IgD-negative memory B cell (primary cell): ENCODE measurements around the gene DENND1A. TPM values are rescaled to one million over a fixed set of nuclear protein-coding genes. Genes with fewer than 3 reads are reported as not detected.

Experiments
- H3K27ac Mint-ChIP-seq, 3 donors: one replicate each; pipeline ENCODE4 v1.8.0; 2020 to 2022; ENCODE audit warnings: mild to moderate bottlenecking in 3 of 3, mixed read lengths in 3 of 3, moderate library complexity in 1 of 3
- H3K27me3 Mint-ChIP-seq: one replicate; pipeline ENCODE4 v1.8.0; 2021; ENCODE audit warnings: mixed read lengths
- H3K36me3 Mint-ChIP-seq: one replicate; pipeline ENCODE4 v1.8.0; 2020; ENCODE audit warnings: mild to moderate bottlenecking, mixed read lengths
- H3K4me1 Mint-ChIP-seq, 3 donors: one replicate each; pipeline ENCODE4 v1.8.0; 2020 to 2022; ENCODE audit warnings: mixed read lengths in 3 of 3, mild to moderate bottlenecking in 1 of 3
- H3K4me3 Mint-ChIP-seq, 4 donors: one replicate each; pipeline ENCODE4 v1.8.0; 2020 to 2022; ENCODE audit warnings: mild to moderate bottlenecking in 4 of 4, mixed read lengths in 4 of 4, moderate library complexity in 3 of 4
- H3K9me3 Mint-ChIP-seq, 3 donors: one replicate each; pipeline ENCODE4 v1.8.0; 2020 to 2021; ENCODE audit warnings: mixed read lengths in 3 of 3, mild to moderate bottlenecking in 1 of 3
- polyA plus RNA-seq: library from polyadenylated mRNA; unstranded; fragments of 300-500 nt; fragmentation: Illumina TruSeq; gene quantifications from one replicate; pipeline ENCODE4 v1.2.3, GENCODE V29; 2021

DENND1A gene
- polyA plus RNA-seq, 1 donor from 2014 or later = 6.4 TPM

- Mint-ChIP-seq H3K27ac (no peak overlapping the region), H3K36me3 (peaks cover 5% of the 10 kb centered on the region), H3K9me3 (no peaks in the 10 kb centered on the region), H3K27me3 (peaks cover 3% of the 10 kb centered on the region), H3K4me1 (peaks cover 15 to 22% (median 21%) of the 10 kb centered on the region in 3 donors), H3K4me3 (peak overlapping the region in 1 of 4 donors; percentile 17)
Observed at GRCh38 chr9:123356851-123357742, 572.8 kb downstream of the DENND1A start.

GRCh38 chr9:123355761-123356431, 574.0 kb downstream of the DENND1A start, which contains the start of gene CRB2:
Gene CRB2 (plus strand): TSS chr9:123356197. CDS start chr9:123356261, 64 bp downstream.
- H3K27me3 Mint-ChIP-seq = peaks cover 3% of the 10 kb centered on the region
- H3K36me3 Mint-ChIP-seq = peaks cover 2% of the 10 kb centered on the region
- H3K9me3 Mint-ChIP-seq = no peaks in the 10 kb centered on the region
- peak within 1 kb of the TSS in 1 of 3 donors; percentile 78 for H3K27ac Mint-ChIP-seq
- peak within 1 kb of the TSS in 1 of 4 donors; percentile 81 for H3K4me3 Mint-ChIP-seq
- H3K4me1 Mint-ChIP-seq = peaks cover 15 to 22% (median 21%) of the 10 kb centered on the region in 3 donors

GRCh38 chr9:123354806-123355508, 575.0 kb downstream of the DENND1A start:
- Mint-ChIP-seq H3K27ac (peak overlapping the region in 1 of 3 donors; percentile 78), H3K36me3 (peaks cover 2% of the 10 kb centered on the region), H3K4me1 (peaks cover 18 to 19% (median 19%) of the 10 kb centered on the region in 3 donors), H3K4me3 (peak overlapping the region in 1 of 4 donors; percentile 81), H3K9me3 (no peaks in the 10 kb centered on the region), H3K27me3 (peaks cover 3% of the 10 kb centered on the region)

GRCh38 chr9:123353984-123354591, 575.8 kb downstream of the DENND1A start:
- Mint-ChIP-seq H3K4me3 (peak overlapping the region in 2 of 4 donors; percentile 30 to 56), H3K27ac (peak overlapping the region in 2 of 3 donors; percentile 16 to 83), H3K27me3 (peaks cover 3% of the 10 kb centered on the region), H3K36me3 (peaks cover 2% of the 10 kb centered on the region), H3K4me1 (peaks cover 12 to 19% (median 14%) of the 10 kb centered on the region in 3 donors), H3K9me3 (no peaks in the 10 kb centered on the region)

GRCh38 chr9:123353041-123353440, 576.9 kb downstream of the DENND1A start:
- H3K4me3 Mint-ChIP-seq = no peak overlapping the region
- H3K4me1 Mint-ChIP-seq = peaks cover 7 to 9% (median 8%) of the 10 kb centered on the region in 3 donors
- H3K27ac Mint-ChIP-seq = no peak overlapping the region
- H3K9me3 Mint-ChIP-seq = no peaks in the 10 kb centered on the region
- H3K27me3 Mint-ChIP-seq = peaks cover 3% of the 10 kb centered on the region
- H3K36me3 Mint-ChIP-seq = peaks cover 2% of the 10 kb centered on the region

GRCh38 chr9:123350590-123351310, 579.2 kb downstream of the DENND1A start:
- no peaks in the 10 kb centered on the region for H3K9me3 Mint-ChIP-seq
- H3K27ac Mint-ChIP-seq = no peak overlapping the region
- peaks cover 2% of the 10 kb centered on the region for H3K36me3 Mint-ChIP-seq
- H3K4me3 Mint-ChIP-seq = no peak overlapping the region
- H3K27me3 Mint-ChIP-seq = peaks cover 3% of the 10 kb centered on the region
- peaks cover 7 to 10% (median 8%) of the 10 kb centered on the region in 3 donors for H3K4me1 Mint-ChIP-seq

- H3K4me1 Mint-ChIP-seq = peaks cover 8 to 13% (median 12%) of the 10 kb centered on the region in 3 donors
- H3K36me3 Mint-ChIP-seq = no peaks in the 10 kb centered on the region
- no peak overlapping the region for H3K4me3 Mint-ChIP-seq
- no peaks in the 10 kb centered on the region for H3K9me3 Mint-ChIP-seq
- H3K27me3 Mint-ChIP-seq = peaks cover 3% of the 10 kb centered on the region
- H3K27ac Mint-ChIP-seq = peak overlapping the region in 1 of 3 donors; percentile 61
Observed at GRCh38 chr9:123349691-123350480, 580.0 kb downstream of the DENND1A start.

- no peak overlapping the region for H3K27ac Mint-ChIP-seq
- H3K9me3 Mint-ChIP-seq = no peaks in the 10 kb centered on the region
- peaks cover under 1% of the 10 kb centered on the region for H3K27me3 Mint-ChIP-seq
- no peaks in the 10 kb centered on the region for H3K36me3 Mint-ChIP-seq
- no peak overlapping the region for H3K4me3 Mint-ChIP-seq
- peaks cover 10 to 15% (median 10%) of the 10 kb centered on the region in 3 donors for H3K4me1 Mint-ChIP-seq
Observed at GRCh38 chr9:123349033-123349432, 580.9 kb downstream of the DENND1A start.

GRCh38 chr9:123348317-123348992, 581.5 kb downstream of the DENND1A start:
- no peaks in the 10 kb centered on the region for H3K27me3 Mint-ChIP-seq
- no peak overlapping the region for H3K27ac Mint-ChIP-seq
- no peaks in the 10 kb centered on the region for H3K36me3 Mint-ChIP-seq
- peaks cover 12 to 19% (median 13%) of the 10 kb centered on the region in 3 donors for H3K4me1 Mint-ChIP-seq
- H3K9me3 Mint-ChIP-seq = no peaks in the 10 kb centered on the region
- H3K4me3 Mint-ChIP-seq = no peak overlapping the region

- Mint-ChIP-seq H3K36me3 (no peaks in the 10 kb centered on the region), H3K4me3 (no peak overlapping the region), H3K4me1 (peaks cover 17 to 28% (median 21%) of the 10 kb centered on the region in 3 donors), H3K27me3 (no peaks in the 10 kb centered on the region), H3K27ac (no peak overlapping the region), H3K9me3 (no peaks in the 10 kb centered on the region)
Observed at GRCh38 chr9:123347289-123348060, 582.5 kb downstream of the DENND1A start.

- H3K27me3 Mint-ChIP-seq = no peaks in the 10 kb centered on the region
- H3K27ac Mint-ChIP-seq = no peak overlapping the region
- peaks cover 22 to 35% (median 27%) of the 10 kb centered on the region in 3 donors for H3K4me1 Mint-ChIP-seq
- no peaks in the 10 kb centered on the region for H3K36me3 Mint-ChIP-seq
- H3K4me3 Mint-ChIP-seq = no peak overlapping the region
- no peaks in the 10 kb centered on the region for H3K9me3 Mint-ChIP-seq
Observed at GRCh38 chr9:123346826-123347225, 583.1 kb downstream of the DENND1A start.

- Mint-ChIP-seq H3K4me3 (no peak overlapping the region), H3K36me3 (no peaks in the 10 kb centered on the region), H3K27ac (no peak overlapping the region), H3K4me1 (peaks cover 28 to 42% (median 34%) of the 10 kb centered on the region in 3 donors), H3K9me3 (no peaks in the 10 kb centered on the region), H3K27me3 (no peaks in the 10 kb centered on the region)
Observed at GRCh38 chr9:123346026-123346425, 583.9 kb downstream of the DENND1A start.
